Stimulated activated effector memory CD8-positive, alpha-beta T cell treated with anti-CD3 and anti-CD28 coated beads, Interleukin-12 subunit alpha, Interleukin-12 subunit beta, amount 100 ng/mL, for 72 hours (primary cell): ENCODE data around the gene E2F1.
"Not testable (repeated sequence)": the region's sequence is repeated elsewhere in the genome, so short reads cannot be mapped to it uniquely, and the experiment has no call there.

Experiments
- ATAC-seq: fragments of 150-1000 bp; cut with Tn5 transposase; 2 replicates; pipeline ENCODE4 v1.10.0; 2021
- DNase-seq, 2 donors: peaks; one replicate each; pipeline ENCODE4 v3.0.0; 2021 to 2022; ENCODE audit warnings: low spot score in 2 of 2
- H3K27ac Mint-ChIP-seq: one replicate; pipeline ENCODE4 v1.8.0; 2022; ENCODE audit warnings: mild to moderate bottlenecking, mixed read lengths
- H3K36me3 Mint-ChIP-seq: one replicate; pipeline ENCODE4 v1.8.0; 2022; ENCODE audit warnings: mild to moderate bottlenecking, mixed read lengths
- H3K4me1 Mint-ChIP-seq: one replicate; pipeline ENCODE4 v1.8.0; 2022; ENCODE audit warnings: mixed read lengths
- H3K4me3 Mint-ChIP-seq: one replicate; pipeline ENCODE4 v1.8.0; 2022; ENCODE audit warnings: mild to moderate bottlenecking, mixed read lengths
- H3K9me3 Mint-ChIP-seq: one replicate; pipeline ENCODE4 v1.8.0; 2022; ENCODE audit warnings: mixed read lengths

The E2F1 gene

DNA sequence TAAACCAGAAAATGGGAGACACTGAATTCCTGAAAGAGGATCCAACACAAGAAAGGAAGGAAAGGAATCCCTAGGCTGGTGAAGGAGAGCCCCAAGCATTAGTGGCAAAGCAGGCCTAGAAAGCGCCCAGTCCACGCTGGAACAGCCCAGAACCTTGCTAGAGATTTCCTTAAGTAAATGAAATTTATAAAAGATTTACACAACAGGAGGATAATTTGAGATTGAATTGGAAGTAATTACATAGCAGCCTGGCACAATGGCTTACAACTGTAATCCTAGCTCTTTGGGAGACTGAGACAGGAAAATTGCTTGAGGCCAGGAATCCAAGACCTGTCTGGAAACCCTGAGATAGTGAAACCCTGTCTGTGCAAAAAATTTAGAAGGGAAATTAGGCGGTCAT is 50.8 kb downstream of the E2F1 start:
- H3K9me3 Mint-ChIP-seq, result no peaks in the 10 kb centered on the region
- no peak overlapping the region for H3K4me3 Mint-ChIP-seq
- ATAC-seq (no peak), DNase-seq (no peak)
- peaks cover 69% of the 10 kb centered on the region for H3K36me3 Mint-ChIP-seq
- no peak overlapping the region for H3K27ac Mint-ChIP-seq
- H3K4me1 Mint-ChIP-seq, result peaks cover 7% of the 10 kb centered on the region

DNA sequence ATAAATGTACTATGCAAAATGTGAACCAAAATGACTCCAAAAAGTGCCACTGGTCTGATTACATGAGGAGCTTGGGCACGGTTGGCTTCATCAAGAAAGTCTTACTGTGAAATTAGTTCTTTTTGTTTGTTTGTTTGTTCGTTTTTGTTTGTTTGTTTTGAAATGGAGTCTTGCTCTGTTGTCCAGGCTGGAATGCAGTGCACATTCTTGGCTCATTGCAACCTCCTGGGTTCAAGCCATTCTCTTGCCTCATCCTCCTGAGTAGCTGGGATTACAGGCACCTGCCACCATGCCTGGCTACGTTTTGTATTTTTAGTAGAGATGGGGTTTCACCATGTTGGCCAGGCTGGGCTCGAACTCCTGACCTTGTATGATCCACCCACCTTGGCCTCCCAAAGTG is 54.3 kb downstream of the E2F1 start:
- not testable (repeated sequence) for H3K4me3 Mint-ChIP-seq, H3K9me3 Mint-ChIP-seq, ATAC-seq, DNase-seq
- Mint-ChIP-seq H3K36me3 (peaks cover 67% of the 10 kb centered on the region), H3K27ac (peak overlapping the region; percentile 29), H3K4me1 (peaks cover 16% of the 10 kb centered on the region)

DNA sequence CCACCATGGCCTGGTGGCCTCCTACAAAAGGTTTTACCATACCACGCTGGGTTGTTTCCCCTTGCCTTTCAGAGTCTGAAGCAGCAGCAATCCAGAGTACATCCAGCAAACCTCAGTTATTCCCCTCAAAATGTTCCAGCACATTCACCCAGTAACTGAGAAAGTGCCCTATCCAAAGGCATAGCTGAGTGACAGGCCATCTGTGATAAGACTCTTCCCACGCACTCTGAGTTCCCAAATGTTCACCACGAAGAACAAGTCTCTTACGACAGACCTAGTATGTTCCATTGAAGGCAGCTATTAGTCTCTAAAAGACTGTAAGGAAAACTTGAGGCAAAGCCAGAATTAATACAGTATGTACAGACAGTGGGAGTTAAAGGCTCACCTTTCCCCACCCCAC is 55.7 kb downstream of the E2F1 start:
- H3K27ac Mint-ChIP-seq, result peak overlapping the region; percentile 65
- peaks cover 59% of the 10 kb centered on the region for H3K36me3 Mint-ChIP-seq
- DNase-seq, result no peak
- no peak overlapping the region for H3K4me3 Mint-ChIP-seq
- peaks cover 22% of the 10 kb centered on the region for H3K4me1 Mint-ChIP-seq
- ATAC-seq, result no peak
- H3K9me3 Mint-ChIP-seq, result no peaks in the 10 kb centered on the region

DNA sequence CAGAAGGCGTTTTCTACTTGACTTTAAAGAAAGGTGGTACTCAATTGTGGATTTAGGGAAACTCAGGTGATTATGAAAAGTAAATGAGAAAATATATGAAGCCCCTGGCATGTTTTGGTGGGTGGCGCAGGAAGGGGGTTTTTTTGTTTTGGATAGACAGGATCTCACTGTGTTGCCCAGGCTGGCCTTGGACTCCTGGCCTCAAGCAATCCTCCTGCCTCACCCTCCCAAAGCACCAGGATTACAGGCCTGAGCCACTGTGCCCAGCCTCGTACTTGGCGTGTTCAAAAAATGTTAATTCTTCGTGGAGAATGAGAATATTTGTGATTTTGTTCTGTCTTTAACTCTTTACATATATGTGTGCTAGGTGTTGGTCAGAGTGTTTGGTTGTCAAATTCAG is 56.2 kb downstream of the E2F1 start:
- Mint-ChIP-seq H3K4me1 (peaks cover 27% of the 10 kb centered on the region), H3K4me3 (no peak overlapping the region), H3K27ac (peak overlapping the region; percentile 65), H3K9me3 (no peaks in the 10 kb centered on the region), H3K36me3 (peaks cover 59% of the 10 kb centered on the region)
- DNase-seq, result no peak
- no peak for ATAC-seq

DNA sequence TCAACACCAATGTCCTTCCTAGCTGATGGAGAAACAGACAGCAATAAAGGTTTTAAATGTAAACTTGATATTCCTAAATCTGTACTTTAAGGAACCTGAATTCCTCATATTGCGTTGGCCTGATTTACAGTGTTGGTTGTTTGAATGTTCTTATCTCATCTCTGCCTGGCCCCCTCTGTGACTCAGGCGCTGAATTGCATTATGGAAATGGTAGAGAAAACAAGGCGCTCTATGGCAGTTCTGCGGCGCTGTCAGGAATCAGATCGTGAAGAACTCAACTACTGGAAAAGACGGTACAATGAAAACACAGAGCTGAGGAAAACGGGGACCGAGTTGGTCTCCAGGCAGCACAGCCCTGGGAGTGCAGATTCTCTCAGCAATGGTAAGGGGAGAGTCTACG is 56.7 kb downstream of the E2F1 start:
- Mint-ChIP-seq H3K36me3 (peaks cover 59% of the 10 kb centered on the region), H3K27ac (peak overlapping the region; percentile 65), H3K9me3 (no peaks in the 10 kb centered on the region), H3K4me1 (peaks cover 31% of the 10 kb centered on the region), H3K4me3 (no peak overlapping the region)
- DNase-seq (no peak), ATAC-seq (no peak)

DNA sequence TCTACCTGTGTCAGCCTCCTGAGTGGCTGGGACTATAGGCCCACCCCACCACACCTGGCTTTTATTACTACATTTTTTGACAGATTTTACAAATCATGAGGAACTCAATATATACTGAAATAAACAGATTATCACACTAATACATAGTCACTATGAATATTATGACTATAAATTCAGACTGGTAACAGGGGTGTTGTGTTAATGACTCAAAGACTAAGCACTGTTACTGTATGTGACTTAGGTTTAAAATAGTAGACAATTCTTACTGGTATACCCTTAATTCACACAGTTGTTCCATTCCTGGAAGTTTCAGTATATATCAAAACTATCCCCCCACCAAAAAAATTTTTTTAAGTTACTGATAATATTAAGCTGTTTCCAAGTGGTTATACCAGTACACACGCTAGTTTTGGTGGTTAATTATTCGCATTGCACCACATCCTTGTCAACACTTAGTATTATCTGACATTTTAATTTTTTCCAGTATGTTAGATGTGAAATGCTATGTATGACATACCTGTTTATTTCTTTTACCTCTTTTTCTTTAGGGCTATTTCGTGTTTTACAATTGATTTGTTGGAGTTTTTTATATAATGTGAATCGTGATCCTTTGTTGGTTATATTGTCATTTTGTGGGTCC is 58.5 kb downstream of the E2F1 start:
- DNase-seq (no peak), ATAC-seq (peak; percentile 57)
- Mint-ChIP-seq H3K27ac (no peak overlapping the region), H3K4me3 (no peak overlapping the region), H3K4me1 (peaks cover 45% of the 10 kb centered on the region), H3K36me3 (peaks cover 64% of the 10 kb centered on the region), H3K9me3 (no peaks in the 10 kb centered on the region)

DNA sequence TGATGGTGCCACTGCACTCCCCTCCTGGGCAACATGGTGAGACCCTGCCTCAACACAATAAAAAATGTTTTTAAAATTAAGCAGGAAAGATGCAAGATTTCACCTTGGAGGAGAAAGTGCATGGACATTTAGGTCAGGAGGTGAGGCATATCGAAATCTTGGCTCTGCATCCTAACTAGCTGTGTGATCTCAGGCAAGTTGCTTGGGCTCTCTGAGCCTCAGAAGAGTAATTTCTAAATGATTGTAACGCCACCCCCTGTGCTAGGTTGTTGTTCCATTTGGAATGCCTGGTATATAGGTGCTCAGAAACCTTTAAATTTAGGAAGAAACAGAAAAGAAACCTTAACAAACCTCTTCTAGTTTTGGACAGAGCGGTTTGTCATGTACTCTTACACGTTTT is 60.0 kb downstream of the E2F1 start:
- no peak for ATAC-seq
- Mint-ChIP-seq H3K27ac (peak overlapping the region; percentile 60), H3K9me3 (no peaks in the 10 kb centered on the region), H3K4me1 (peaks cover 46% of the 10 kb centered on the region), H3K4me3 (no peak overlapping the region), H3K36me3 (peaks cover 63% of the 10 kb centered on the region)
- no peak for DNase-seq
